Neural progenitor cell (in vitro differentiated cells): ENCODE measurements around the gene OR6C74. TPM values are rescaled to one million over a fixed set of nuclear protein-coding genes. Genes with fewer than 3 reads are reported as not detected.

ENCODE experiments used
- DNase-seq: peaks from one replicate; pipeline ENCODE4 v3.0.0-alpha.2; 2016; ENCODE audit warnings: low spot score
- H2AFZ ChIP-seq: fragments of 200-600 bp; sonication (generic); replicated peaks from 2 replicates; pipeline ENCODE4 v1.6.1; 2016; ENCODE audit warnings: antibody characterized with exemption
- H3F3A ChIP-seq: fragments of 200-600 bp; sonication (generic); 2 replicates; pipeline ENCODE4 v1.6.1; 2016; ENCODE audit warnings: antibody characterized with exemption, low read depth
- H3K27ac ChIP-seq: fragments of 200-600 bp; sonication (generic); 2 replicates; pipeline ENCODE4 v1.5.1; 2016; ENCODE audit warnings: mild to moderate bottlenecking
- H3K27me3 ChIP-seq: fragments of 200-600 bp; sonication (generic); 2 replicates; pipeline ENCODE4 v1.6.1; 2016; ENCODE audit warnings: mild to moderate bottlenecking, moderate library complexity
- H3K36me3 ChIP-seq: fragments of 200-600 bp; sonication (generic); 2 replicates; pipeline ENCODE4 v1.5.1; 2016
- H3K4me1 ChIP-seq: fragments of 200-600 bp; sonication (generic); 2 replicates; pipeline ENCODE4 v1.6.1; 2016; ENCODE audit warnings: mixed run types
- H3K4me2 ChIP-seq: fragments of 200-600 bp; sonication (generic); 2 replicates; pipeline ENCODE4 v1.6.1; 2016
- H3K4me3 ChIP-seq: fragments of 200-600 bp; sonication (generic); 2 replicates; pipeline ENCODE4 v1.5.1; 2016
- H3K79me2 ChIP-seq: fragments of 200-600 bp; sonication (generic); 2 replicates; pipeline ENCODE4 v1.6.1; 2016; ENCODE audit warnings: low read depth
- H3K9ac ChIP-seq: fragments of 200-600 bp; sonication (generic); 2 replicates; pipeline ENCODE4 v1.6.1; 2016
- H3K9me3 ChIP-seq: fragments of 200-600 bp; sonication (generic); 2 replicates; pipeline ENCODE4 v1.5.1; 2016; ENCODE audit warnings: low read depth
- H4K20me1 ChIP-seq: fragments of 200-600 bp; sonication (generic); 2 replicates; pipeline ENCODE4 v1.6.1; 2016; ENCODE audit warnings: low read depth
- H3K27ac Mint-ChIP-seq: 3 replicates; pipeline ENCODE4 v1.8.0; 2021; ENCODE audit warnings: mixed read lengths
- H3K27me3 Mint-ChIP-seq: 2 replicates; pipeline ENCODE4 v1.8.0; 2022; ENCODE audit warnings: low read depth, mild to moderate bottlenecking, inconsistent platforms, moderate library complexity, mixed read lengths; ENCODE audit not compliant: insufficient read depth
- H3K36me3 Mint-ChIP-seq: 3 replicates; pipeline ENCODE4 v1.8.0; 2021; ENCODE audit warnings: mixed read lengths
- H3K4me1 Mint-ChIP-seq: 3 replicates; pipeline ENCODE4 v1.8.0; 2021; ENCODE audit warnings: mixed read lengths
- H3K4me3 Mint-ChIP-seq: 3 replicates; pipeline ENCODE4 v1.8.0; 2021; ENCODE audit warnings: mild to moderate bottlenecking, moderate library complexity, mixed read lengths
- H3K9me3 Mint-ChIP-seq: 3 replicates; pipeline ENCODE4 v1.8.0; 2020; ENCODE audit warnings: mixed read lengths
- CTCF ChIP-seq: fragments of 200-600 bp; sonication (generic); IDR thresholded peaks from 2 replicates; pipeline ENCODE4 v1.5.1; 2017; ENCODE audit warnings: antibody characterized with exemption, mild to moderate bottlenecking
- EZH2 ChIP-seq: fragments of 200-600 bp; sonication (generic); IDR thresholded peaks from 2 replicates; pipeline ENCODE4 v1.6.1; 2017; ENCODE audit warnings: antibody characterized with exemption, mild to moderate bottlenecking, moderate library complexity
- EZH2phosphoT487 ChIP-seq: fragments of 200-600 bp; sonication (generic); IDR thresholded peaks from 2 replicates; pipeline ENCODE4 v1.6.1; 2017; ENCODE audit warnings: antibody characterized with exemption
- total RNA-seq: library from RNA; depleted of rRNA; stranded (reverse); fragments of >200 nt; gene quantifications from 2 replicates; pipeline ENCODE4 v1.2.3, GENCODE V29; 2015; ENCODE audit warnings: low replicate concordance

The OR6C74 gene
- total RNA-seq, 1 donor from 2014 or later, result not detected

GRCh38 chr12:55227643-55228042 is 16.8 kb upstream of the OR6C74 start:
- no peaks in the 10 kb centered on the region for H3K79me2 ChIP-seq
- H3F3A ChIP-seq, result no peaks in the 10 kb centered on the region
- Mint-ChIP-seq H3K27ac (no peak overlapping the region), H3K36me3 (no peaks in the 10 kb centered on the region), H3K4me1 (no peaks in the 10 kb centered on the region), H3K27me3 (no peaks in the 10 kb centered on the region), H3K4me3 (no peak overlapping the region), H3K9me3 (no peaks in the 10 kb centered on the region)
- H3K4me2 ChIP-seq, result no peak overlapping the region
- H3K9me3 ChIP-seq, result no peaks in the 10 kb centered on the region
- H3K27ac ChIP-seq, result no peak overlapping the region
- H3K4me1 ChIP-seq, result no peaks in the 10 kb centered on the region
- no peaks in the 10 kb centered on the region for H4K20me1 ChIP-seq
- no peaks in the 10 kb centered on the region for H3K36me3 ChIP-seq
- no peak overlapping the region for H3K4me3 ChIP-seq
- H3K9ac ChIP-seq, result no peak overlapping the region
- no peak overlapping the region for H2AFZ ChIP-seq
- no peak for DNase-seq
- peaks cover 6% of the 10 kb centered on the region for H3K27me3 ChIP-seq
- no peak for TF ChIP-seq EZH2phosphoT487
- TF ChIP-seq CTCF, result no peak
- TF ChIP-seq EZH2, result no peak

GRCh38 chr12:55246159-55246558 is 1.8 kb downstream of the OR6C74 start:
- Mint-ChIP-seq H3K27me3 (peaks cover 2% of the 10 kb centered on the region), H3K27ac (no peak overlapping the region), H3K36me3 (no peaks in the 10 kb centered on the region), H3K9me3 (peaks cover 3% of the 10 kb centered on the region), H3K4me3 (no peak overlapping the region), H3K4me1 (peaks cover 6% of the 10 kb centered on the region)
- no peak for DNase-seq
- no peaks in the 10 kb centered on the region for H3K36me3 ChIP-seq
- H3K27me3 ChIP-seq, result no peaks in the 10 kb centered on the region
- no peak overlapping the region for H3K4me2 ChIP-seq
- no peaks in the 10 kb centered on the region for H3F3A ChIP-seq
- no peak overlapping the region for H2AFZ ChIP-seq
- H3K9ac ChIP-seq, result no peak overlapping the region
- no peaks in the 10 kb centered on the region for H3K9me3 ChIP-seq
- H3K4me3 ChIP-seq, result no peak overlapping the region
- H3K27ac ChIP-seq, result no peak overlapping the region
- H3K79me2 ChIP-seq, result no peaks in the 10 kb centered on the region
- H4K20me1 ChIP-seq, result no peaks in the 10 kb centered on the region
- TF ChIP-seq EZH2, result no peak
- TF ChIP-seq EZH2phosphoT487, result no peak
- no peak for TF ChIP-seq CTCF
- H3K4me1 ChIP-seq, result no peaks in the 10 kb centered on the region

GRCh38 chr12:55250944-55251343 is 6.5 kb downstream of the OR6C74 start:
- H3K4me1 Mint-ChIP-seq, result peaks cover 5% of the 10 kb centered on the region
- H4K20me1 ChIP-seq, result no peaks in the 10 kb centered on the region
- TF ChIP-seq EZH2 (no peak), EZH2phosphoT487 (no peak), CTCF (no peak)
- no peaks in the 10 kb centered on the region for H3K27me3 ChIP-seq
- no peaks in the 10 kb centered on the region for H3K36me3 Mint-ChIP-seq
- no peaks in the 10 kb centered on the region for H3K9me3 Mint-ChIP-seq
- no peak overlapping the region for H3K27ac Mint-ChIP-seq
- H3K9ac ChIP-seq, result no peak overlapping the region
- no peaks in the 10 kb centered on the region for H3K79me2 ChIP-seq
- H3K4me2 ChIP-seq, result no peak overlapping the region
- H2AFZ ChIP-seq, result no peak overlapping the region
- no peak overlapping the region for H3K27ac ChIP-seq
- H3K4me3 Mint-ChIP-seq, result no peak overlapping the region
- H3K4me1 ChIP-seq, result no peaks in the 10 kb centered on the region
- H3F3A ChIP-seq, result no peaks in the 10 kb centered on the region
- H3K27me3 Mint-ChIP-seq, result no peaks in the 10 kb centered on the region
- DNase-seq, result no peak
- H3K9me3 ChIP-seq, result no peaks in the 10 kb centered on the region
- no peaks in the 10 kb centered on the region for H3K36me3 ChIP-seq
- no peak overlapping the region for H3K4me3 ChIP-seq
